ENCODE data around the gene IGFN1. TPM values are rescaled to one million over a fixed set of nuclear protein-coding genes. Genes with fewer than 3 reads are reported as not detected.

IGFN1 gene
- total and polyA plus RNA-seq, 2 of the 8 experiments (the other 6 are each of a cell fraction or from before 2014, with no cell fraction given) = not detected

GRCh38 chr1:201220388-201220715 lies 29.7 kb downstream of the IGFN1 start:
- Histone ChIP-seq H3K27me3 (replicated peaks in 1 of 4; ENCODE audit: control insufficient read depth in 3 of 4, extremely low read depth in 1 of 4, insufficient read depth in 3 of 4, low read length in 3 of 4) (no peaks in the 10 kb centered on the region), H4K20me1 (replicated peaks in 1 of 2; ENCODE audit: control insufficient read depth in 1 of 2, insufficient read depth in 2 of 2, low read length in 2 of 2) (no peaks in the 10 kb centered on the region), H3K79me1 (ENCODE audit: low read depth, low read length) (no peaks in the 10 kb centered on the region), H3K23me2 (ENCODE audit: low read depth, low read length) (no peaks in the 10 kb centered on the region), H2BK12ac (ENCODE audit: low read depth, low read length) (no peak overlapping the region), H3K79me2 (ENCODE audit: control insufficient read depth in 1 of 2, insufficient read depth in 2 of 2, low read length in 2 of 2) (no peaks in the 10 kb centered on the region), H3K4me3 (ENCODE audit: extremely low read depth in 1 of 4, insufficient read depth in 2 of 4, low read depth in 3 of 4, low read length in 4 of 4) (no peak overlapping the region), H3K27ac (ENCODE audit: low read depth, low read length) (no peak overlapping the region), H3K23ac (ENCODE audit: insufficient read length) (no peak overlapping the region), H4K5ac (ENCODE audit: insufficient read length, low read depth, low read length) (no peak overlapping the region), H3K56ac (replicated peaks; ENCODE audit: insufficient read length, low read depth, low read length) (no peak overlapping the region), H3K14ac (ENCODE audit: insufficient read length) (no peak overlapping the region), H3K9me3 (ENCODE audit: insufficient read depth in 2 of 2, low read depth in 1 of 2, low read length in 1 of 2) (no peaks in the 10 kb centered on the region), H2AK5ac (ENCODE audit: low read depth, low read length) (no peak overlapping the region), H2BK5ac (ENCODE audit: low read depth, low read length) (no peak overlapping the region), H2AFZ (ENCODE audit: low read length) (no peak overlapping the region), H3K4me1 (replicated peaks in 1 of 4; ENCODE audit: control insufficient read depth in 3 of 4, insufficient read depth in 4 of 4, low read length in 3 of 4) (peaks cover 0 to 3% (median 0%) of the 10 kb centered on the region in 4 experiments; a peak in 1 of 7 replicates), H3K9ac (replicated peaks in 1 of 4; ENCODE audit: extremely low read depth in 1 of 4, low read depth in 3 of 4, low read length in 3 of 4) (no peak overlapping the region), H3K18ac (ENCODE audit: extremely low read depth, low read length) (no peak overlapping the region), H4K91ac (replicated peaks; ENCODE audit: insufficient read length, low read length) (no peak overlapping the region), H3K36me3 (ENCODE audit: control insufficient read depth in 2 of 4, insufficient read depth in 4 of 4, low read length in 3 of 4) (no peaks in the 10 kb centered on the region), H2BK120ac (replicated peaks; ENCODE audit: low read depth, low read length) (no peak overlapping the region), H2BK15ac (ENCODE audit: low read length) (no peak overlapping the region), H4K8ac (ENCODE audit: extremely low read depth, insufficient read depth, low read length) (no peak overlapping the region), H2BK20ac (ENCODE audit: low read length) (no peak overlapping the region), H3K4ac (replicated peaks; ENCODE audit: insufficient read length, low read depth, low read length) (no peak overlapping the region), H3K4me2 (ENCODE audit: insufficient read depth in 1 of 2, low read depth in 2 of 2, low read length in 2 of 2) (no peak overlapping the region)
- ChIA-PET POLR2A (ENCODE audit: partially characterized antibody) (no interaction called here), CTCF (ENCODE audit: partially characterized antibody) (no interaction called here)
- WGBS, 2 experiments (ENCODE audit: extremely low coverage in 1 of 2, insufficient coverage in 1 of 2, insufficient read length in 1 of 2, insufficient replicate concordance in 2 of 2, low coverage in 1 of 2, low lambda C conversion rate in 2 of 2, missing lambda C conversion rate in 1 of 2) = 90% methylated on average over 1 of the region's 1 CpG; no CpG with 5 or more reads in 1 of the 2 experiments
- DNase-seq (ENCODE audit: low read depth in 1 of 2, low spot score in 2 of 2) (no peak), FAIRE-seq (no peak)
- TF ChIP-seq SAP30 (IDR thresholded peaks at IDR 0.05; ENCODE audit: insufficient read depth, insufficient replicate concordance, low read length) (no peak), POU5F1 (IDR thresholded peaks at IDR 0.05; ENCODE audit: low read depth, low read length) (no peak), KDM4A (IDR thresholded peaks at IDR 0.05; ENCODE audit: low read depth, low read length, severe bottlenecking) (no peak), CREB1 (IDR thresholded peaks at IDR 0.05) (no peak), FOSL1 (IDR thresholded peaks at IDR 0.05; ENCODE audit: insufficient read depth, low read depth, low read length) (no peak), YY1 (IDR thresholded peaks at IDR 0.05; ENCODE audit: low read depth, low read length) (no peak), CHD2 (IDR thresholded peaks at IDR 0.05; ENCODE audit: low read length) (no peak), HDAC2 (IDR thresholded peaks at IDR 0.05; ENCODE audit: borderline replicate concordance in 1 of 2, low read depth in 2 of 2, low read length in 2 of 2) (no peak)

Data from H1 (cell line).